HEK293 (cell line): ENCODE results near the gene PRSS22.

Experiments
- CTCF ChIP-seq: fragments of 450-650 bp; formaldehyde crosslinking; IDR thresholded peaks from 2 replicates; pipeline ENCODE4 v1.5.1; 2016; ENCODE audit warnings: missing biosample characterization, missing genetic modification characterization
- PATZ1 ChIP-seq: fragments of 450-650 bp; formaldehyde crosslinking; IDR thresholded peaks from 2 replicates; pipeline ENCODE4 v1.5.1; 2016; ENCODE audit warnings: missing biosample characterization, missing genetic modification characterization
- PRDM6 ChIP-seq: fragments of 450-650 bp; formaldehyde crosslinking; IDR thresholded peaks from 2 replicates; pipeline ENCODE4 v1.5.1; 2017; ENCODE audit warnings: missing biosample characterization, missing genetic modification characterization
- TCF7L2 ChIP-seq: IDR thresholded peaks from 2 replicates; pipeline ENCODE4 v1.6.1; 2011; ENCODE audit warnings: low read depth, mild to moderate bottlenecking, inconsistent platforms, low read length, moderate library complexity, borderline replicate concordance
- ZBTB10 ChIP-seq: fragments of 450-650 bp; formaldehyde crosslinking; IDR thresholded peaks from 2 replicates; pipeline ENCODE4 v1.5.1; 2016; ENCODE audit warnings: missing biosample characterization, missing genetic modification characterization
- ZBTB26 ChIP-seq: fragments of 450-650 bp; formaldehyde crosslinking; optimal IDR thresholded peaks from 2 replicates; pipeline ENCODE3; 2016; ENCODE audit warnings: missing biosample characterization, mild to moderate bottlenecking, missing genetic modification characterization
- ZNF501 ChIP-seq: fragments of 450-650 bp; formaldehyde crosslinking; IDR thresholded peaks from 2 replicates; pipeline ENCODE4 v1.5.1; 2016; ENCODE audit warnings: missing biosample characterization, missing genetic modification characterization
- ZNF548 ChIP-seq: fragments of 450-650 bp; formaldehyde crosslinking; IDR thresholded peaks from 2 replicates; pipeline ENCODE4 v1.5.1; 2016; ENCODE audit warnings: missing biosample characterization, missing genetic modification characterization

GRCh38 chr16:2904922-2905240, 46.9 kb upstream of the PRSS22 start:
- TF ChIP-seq TCF7L2 (no peak), ZBTB10 (peak; percentile 65), PRDM6 (no peak), CTCF (tag by site-specific recombination) (peak; percentile 72), PATZ1 (tag by site-specific recombination) (no peak), ZNF548 (tag by site-specific recombination) (no peak), ZNF501 (tag by site-specific recombination) (peak; percentile 61; the same call in 1 of the 2 replicates), ZBTB26 (tag by site-specific recombination) (peak; percentile 81)
